ENCODE measurements around the gene MCC.

DNA sequence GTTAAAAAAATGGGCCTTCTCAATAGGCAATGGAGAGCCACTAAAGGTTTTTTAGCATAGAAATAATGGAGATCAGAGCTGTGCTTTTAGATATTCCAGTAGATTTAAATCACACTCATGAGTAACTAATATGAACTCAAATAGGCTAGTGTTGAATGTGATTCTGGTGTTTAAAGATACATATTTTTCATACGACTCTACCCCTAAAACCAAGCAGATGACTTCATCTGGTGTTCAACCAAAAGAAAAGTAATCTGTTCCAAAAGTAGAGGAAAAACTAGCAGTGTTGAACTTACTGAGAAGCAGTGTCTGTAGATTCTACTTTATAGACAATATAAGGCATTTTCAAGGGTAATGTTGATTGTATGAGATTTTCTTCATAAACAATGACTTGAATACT, 191.6 kb downstream of the MCC start:
- TF ChIP-seq GATA2 (IDR thresholded peaks at IDR 0.05; ENCODE audit: low read depth, low read length), result no peak
- no peak for TF ChIP-seq GATA3 (IDR thresholded peaks at IDR 0.05; ENCODE audit: low read depth, low read length)
